GM18861 (cell line): Measurements from ENCODE around the gene FTH1.

Experiments used
- ATAC-seq: cut with Tn5 transposase; IDR thresholded peaks from one replicate; pipeline ENCODE4 v1.9.1; 2021; ENCODE audit not compliant: unreplicated experiment

Gene FTH1

DNA sequence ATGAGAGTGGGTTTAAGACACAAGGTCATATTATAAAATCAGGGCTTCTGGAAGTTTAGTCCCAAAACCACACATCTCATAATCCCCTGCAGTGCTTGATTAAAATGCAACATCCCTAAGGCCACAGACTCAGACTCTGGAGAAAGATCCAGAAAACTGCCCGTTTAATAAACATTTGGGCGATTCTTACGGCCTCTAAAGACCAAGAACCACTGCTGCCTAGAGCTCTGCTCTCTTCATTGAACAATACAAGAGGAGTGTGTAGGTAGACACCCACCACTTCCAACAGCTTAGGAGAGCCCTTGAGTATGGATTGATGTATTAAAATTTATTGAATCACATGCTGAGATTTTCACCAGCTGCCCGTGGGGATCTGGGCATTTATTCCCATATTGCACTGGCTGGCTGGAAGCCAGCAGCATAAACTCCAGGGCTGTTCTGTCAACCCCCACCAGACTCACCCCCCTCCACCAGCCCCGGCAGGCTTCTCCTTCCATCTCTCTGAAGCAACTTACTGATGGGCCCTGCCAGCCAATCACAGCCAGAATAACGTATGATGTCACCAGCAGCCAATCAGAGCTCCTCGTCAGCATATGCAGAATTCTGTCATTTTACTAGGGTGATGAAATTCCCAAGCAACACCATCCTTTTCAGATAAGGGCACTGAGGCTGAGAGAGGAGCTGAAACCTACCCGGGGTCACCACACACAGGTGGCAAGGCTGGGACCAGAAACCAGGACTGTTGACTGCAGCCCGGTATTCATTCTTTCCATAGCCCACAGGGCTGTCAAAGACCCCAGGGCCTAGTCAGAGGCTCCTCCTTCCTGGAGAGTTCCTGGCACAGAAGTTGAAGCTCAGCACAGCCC, 18.0 kb downstream of the FTH1 start:
- no peak for ATAC-seq

DNA sequence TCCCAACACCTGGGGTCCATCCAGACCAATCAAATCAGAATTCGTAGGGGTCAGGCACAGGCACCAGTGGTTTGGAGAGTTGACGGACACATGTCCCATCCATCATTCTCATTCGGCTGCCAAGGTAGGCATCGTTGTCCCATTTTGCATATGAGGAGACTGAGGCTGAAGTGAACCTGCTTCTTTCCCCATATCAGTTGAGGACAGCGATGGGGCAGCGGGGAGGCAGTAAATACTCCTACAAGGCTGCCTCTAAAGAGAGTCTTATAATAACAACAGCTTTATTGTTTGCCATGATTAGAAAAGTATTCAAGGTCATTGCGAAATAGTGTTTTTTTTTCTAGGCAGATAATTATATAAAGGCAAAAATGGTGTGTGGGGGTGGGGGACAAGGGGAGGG, 18.9 kb downstream of the FTH1 start:
- no peak for ATAC-seq

DNA sequence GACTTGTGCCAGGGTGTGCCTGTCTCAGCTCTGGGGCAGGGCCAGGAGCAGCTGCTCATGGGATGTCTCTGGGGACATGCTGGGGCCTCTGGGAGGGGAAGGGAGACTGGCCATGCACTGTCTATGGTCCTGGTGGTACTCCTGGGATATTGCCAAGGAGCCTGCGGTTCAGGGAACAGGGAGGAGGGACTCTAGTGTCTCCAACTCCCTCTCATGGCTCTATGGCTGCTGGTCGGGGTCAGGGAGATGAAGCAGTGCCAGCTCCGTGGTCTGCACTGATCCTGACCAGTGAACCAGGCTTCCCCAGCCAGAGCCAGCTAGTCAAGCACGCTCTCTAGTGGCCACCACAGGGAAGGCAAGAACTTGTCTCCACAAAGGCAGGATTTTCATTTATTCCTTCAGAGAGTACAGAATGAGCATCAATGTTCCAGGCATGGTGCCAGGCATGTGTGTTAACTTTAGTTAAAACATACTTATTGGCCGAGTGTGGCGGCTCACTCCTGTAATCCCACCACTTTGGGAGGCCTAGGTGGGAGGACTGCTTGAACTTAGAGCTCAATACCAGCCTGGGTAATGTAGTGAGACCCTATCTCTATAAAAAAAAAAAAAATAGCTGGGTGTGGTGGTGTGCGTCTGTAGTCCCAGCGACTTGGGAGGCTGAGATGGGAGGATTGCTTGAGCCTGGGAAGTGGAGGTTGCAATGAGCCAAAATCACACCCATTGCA, 19.8 kb downstream of the FTH1 start:
- no peak for ATAC-seq

DNA sequence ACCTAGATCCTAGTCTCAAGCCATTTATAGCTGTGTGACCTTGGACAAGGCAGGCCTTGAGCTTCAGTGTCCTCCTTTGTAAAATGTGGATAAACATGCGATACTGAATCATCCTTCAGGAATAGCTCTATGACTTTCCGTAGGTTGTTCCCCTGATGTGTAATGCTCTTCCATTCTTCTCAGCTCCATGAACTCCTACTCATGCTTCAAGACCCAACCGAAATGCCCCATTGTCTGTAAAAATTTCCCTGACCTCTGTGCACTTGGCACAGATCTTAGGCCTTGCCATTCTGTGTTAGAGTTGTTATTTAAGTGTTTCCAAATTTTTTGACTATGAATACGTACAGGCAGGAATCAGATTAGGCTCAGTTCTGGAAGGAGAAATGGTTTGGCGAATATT, 20.5 kb downstream of the FTH1 start:
- no peak for ATAC-seq

DNA sequence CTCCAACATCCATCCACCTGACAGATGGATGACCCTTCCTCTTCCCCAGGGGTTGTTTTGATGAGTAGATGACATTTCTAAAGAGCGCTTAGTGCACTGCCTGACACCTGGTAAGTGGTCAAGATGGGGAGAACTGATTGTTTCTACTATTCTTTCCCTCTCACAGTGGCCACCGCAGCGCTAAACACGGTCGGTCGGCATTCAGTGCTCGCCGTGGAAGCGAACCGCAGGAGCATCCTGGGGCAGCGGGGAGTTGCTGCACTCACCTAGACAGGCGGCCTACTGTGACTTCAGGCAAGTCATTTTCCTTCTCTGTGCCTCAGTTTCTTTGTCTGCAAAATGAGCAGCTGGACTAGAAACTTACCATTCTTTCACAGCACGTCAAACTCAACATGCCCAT, 22.2 kb downstream of the FTH1 start:
- ATAC-seq, result no peak

DNA sequence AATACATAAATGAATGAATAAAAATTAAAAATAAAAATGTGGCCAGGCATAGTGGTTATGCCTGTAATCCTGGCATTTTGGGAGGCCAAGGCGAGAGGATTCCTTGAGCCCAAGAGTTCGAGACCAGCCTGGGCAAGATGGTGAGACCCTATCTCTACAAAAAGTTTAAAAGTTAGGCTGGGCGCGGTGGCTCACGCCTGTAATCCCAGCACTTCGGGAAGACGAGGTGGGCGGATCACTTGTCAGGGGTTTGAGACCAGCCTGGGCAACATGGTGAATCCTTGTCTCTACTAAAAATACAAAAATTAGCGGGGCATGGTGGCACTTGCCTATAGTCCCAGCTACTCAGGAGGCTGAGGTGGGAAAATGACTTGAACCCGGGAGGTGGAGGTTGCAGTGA, 27.0 kb downstream of the FTH1 start:
- no peak for ATAC-seq

DNA sequence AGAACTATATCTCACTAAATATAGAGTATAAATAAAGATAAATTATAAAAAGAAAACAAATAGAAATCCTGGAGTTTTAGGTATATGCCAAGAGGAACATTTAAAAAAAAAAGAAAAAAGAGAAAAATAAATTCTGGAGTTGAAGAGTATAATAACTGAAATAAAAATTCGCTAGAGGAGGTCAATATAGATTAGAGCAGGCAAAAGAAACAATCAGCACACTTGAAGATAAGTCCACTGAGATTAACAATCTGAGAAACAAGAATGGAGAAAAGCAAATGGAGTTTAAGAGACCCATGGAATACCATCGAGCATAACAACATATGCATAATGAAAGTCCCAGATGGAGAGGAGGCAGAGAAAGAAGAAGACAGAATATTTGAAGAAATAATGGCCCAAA, 31.6 kb downstream of the FTH1 start:
- ATAC-seq, result no peak

DNA sequence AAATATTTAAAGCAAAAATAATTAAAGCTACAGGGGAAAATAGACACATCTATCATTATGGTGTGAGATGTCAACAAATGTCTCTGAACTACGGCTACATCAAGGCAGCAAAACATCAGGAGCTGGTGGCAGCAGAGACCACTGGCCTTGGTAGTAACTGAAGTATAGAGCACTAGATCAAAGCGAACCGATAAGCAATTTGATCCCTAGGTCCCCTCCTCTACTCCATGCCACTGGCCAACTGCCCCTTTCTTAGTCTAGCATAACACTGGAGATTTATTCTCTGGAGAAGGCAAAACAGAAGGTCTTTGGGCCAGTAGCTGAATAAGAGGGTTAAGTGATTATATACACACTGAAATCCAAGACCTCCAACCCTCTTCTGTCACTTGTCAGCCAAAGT, 36.5 kb downstream of the FTH1 start:
- no peak for ATAC-seq

DNA sequence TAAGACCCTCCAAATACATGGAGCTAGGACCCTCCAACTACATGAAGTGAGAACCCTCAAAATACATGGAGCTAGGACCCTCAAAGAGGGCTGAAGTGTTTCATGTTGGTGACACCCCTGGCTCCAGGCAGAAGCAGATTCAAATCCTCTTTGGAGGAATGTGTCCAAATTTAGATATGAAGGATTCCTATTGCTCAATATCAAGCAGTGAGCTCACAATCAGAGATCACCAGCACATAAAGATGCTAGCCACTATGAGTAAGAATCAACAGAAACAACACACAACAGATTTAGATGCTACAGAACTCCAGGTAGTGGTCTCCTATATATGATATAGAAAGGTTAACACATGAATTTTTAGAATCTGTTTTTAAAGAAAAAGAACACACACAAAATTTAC, 38.8 kb downstream of the FTH1 start:
- no peak for ATAC-seq

DNA sequence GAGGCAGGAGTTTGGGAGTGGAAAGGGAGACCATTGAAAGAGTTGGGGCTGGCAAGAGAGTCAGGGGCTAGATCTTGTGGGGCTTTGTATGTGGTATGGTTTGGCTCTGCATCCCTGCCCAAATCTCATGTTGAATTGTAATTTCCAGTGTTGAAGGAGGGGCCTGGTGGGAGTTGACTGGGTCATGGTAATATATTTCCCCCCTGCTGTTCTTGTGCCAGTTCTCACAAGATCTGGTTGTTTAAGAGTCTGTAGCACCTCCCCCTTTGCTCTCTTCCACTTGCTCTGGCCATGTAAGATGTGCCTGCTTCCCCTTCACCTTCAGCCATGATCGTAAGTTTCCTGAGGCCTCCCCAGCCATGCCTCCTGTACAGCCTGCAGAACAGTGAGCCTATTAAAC, 39.9 kb downstream of the FTH1 start:
- no peak for ATAC-seq

DNA sequence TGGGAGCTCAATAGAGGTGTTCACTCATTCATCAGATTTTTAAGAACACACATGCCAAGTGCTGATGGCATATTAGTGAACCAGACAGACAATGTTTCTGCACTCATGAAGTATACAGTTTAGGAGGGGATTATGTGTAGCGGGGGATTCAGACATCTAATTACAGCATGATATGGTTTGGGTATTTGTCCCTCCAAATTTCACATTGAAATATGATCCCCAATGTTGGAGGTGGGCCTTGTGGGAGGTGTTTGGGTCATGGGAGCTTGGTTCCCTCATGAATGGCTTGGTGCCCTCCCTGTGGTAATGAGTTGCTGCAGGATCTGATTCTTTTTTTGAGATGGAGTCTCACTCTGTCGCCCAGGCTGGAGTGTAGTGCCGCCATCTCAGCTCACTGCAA, 41.2 kb downstream of the FTH1 start:
- no peak for ATAC-seq

DNA sequence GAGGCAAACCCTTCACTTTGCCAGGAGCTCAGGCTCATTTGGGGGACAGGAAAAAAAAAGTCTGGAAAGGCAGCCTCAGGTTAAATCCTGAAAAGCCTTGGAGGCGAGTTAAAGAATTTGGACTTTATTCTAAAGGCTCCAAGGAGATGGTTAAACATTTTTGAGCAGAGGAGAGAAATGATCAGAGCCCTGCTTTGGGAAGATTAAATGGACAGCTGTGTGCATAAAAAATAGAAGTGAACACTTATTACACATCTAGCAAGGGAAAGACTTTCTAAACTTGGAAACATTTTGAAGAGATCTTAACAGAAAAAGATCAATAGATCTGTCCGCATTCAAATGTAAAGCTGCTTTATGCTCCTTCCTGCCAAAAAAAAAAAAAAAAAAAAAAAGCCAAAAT, 41.7 kb downstream of the FTH1 start:
- no peak for ATAC-seq

DNA sequence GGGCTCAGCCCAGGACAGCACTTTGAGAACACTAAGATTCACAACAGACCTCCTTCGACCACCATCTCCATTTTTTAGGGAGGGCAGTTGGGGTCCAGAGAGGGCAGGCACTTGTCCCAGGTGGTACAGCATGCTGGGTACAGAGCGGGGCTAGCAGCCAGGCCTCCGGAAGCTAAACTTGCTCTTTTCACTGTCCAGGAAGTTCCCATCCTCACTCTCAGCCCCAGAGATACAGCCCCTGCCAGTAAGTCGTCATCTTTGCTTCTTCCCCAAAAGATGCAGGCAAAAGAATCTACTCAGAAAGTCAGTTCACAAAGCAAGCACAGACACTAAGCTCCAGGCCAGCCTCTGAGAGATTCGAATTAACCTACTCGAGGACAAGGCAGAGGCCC, 43.4 kb downstream of the FTH1 start:
- no peak for ATAC-seq

DNA sequence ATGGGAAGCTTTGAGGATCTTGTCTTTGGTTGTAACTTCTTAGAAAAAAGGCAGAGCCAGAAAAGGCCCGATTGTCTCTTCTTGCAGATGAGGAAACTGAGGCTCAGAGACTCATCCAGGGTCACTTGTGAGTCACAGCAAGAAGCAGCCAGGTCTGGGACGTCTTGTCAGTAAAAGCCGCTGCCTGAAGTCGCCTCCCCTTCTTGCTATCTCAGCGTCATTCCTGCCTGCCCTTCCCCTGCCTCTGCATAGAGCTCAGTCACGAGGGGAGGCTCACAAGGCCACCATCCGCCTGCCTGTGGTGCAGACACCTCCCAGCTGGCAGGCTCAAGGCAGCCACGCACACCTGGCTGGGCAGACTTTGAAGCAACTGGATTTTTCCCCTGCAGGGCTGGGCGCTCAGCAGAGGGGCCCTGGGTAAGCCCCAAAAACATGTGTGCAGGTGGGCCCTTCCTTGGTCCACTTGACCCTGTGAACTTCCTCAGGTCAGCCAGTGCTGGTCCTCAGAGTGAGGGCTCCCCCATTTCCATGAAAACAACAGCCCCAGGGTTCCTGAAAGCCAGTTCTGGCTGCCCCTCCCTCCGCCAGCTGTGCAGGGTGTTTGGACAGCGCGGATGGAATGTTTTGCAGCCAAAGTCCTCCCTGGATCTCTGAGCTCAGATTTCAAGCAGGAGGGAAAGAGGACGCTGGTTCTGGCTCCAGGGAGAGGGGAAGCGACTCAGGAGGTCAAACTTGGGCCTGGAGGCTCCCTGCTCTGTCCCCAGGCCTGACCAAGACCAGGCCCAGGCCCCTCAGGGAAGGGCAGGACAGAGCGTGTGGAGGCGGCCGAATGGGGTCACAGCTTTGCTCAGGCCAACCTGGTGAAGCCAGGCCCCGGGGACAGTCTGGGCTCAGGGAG, 44.0 kb downstream of the FTH1 start:
- no peak for ATAC-seq

DNA sequence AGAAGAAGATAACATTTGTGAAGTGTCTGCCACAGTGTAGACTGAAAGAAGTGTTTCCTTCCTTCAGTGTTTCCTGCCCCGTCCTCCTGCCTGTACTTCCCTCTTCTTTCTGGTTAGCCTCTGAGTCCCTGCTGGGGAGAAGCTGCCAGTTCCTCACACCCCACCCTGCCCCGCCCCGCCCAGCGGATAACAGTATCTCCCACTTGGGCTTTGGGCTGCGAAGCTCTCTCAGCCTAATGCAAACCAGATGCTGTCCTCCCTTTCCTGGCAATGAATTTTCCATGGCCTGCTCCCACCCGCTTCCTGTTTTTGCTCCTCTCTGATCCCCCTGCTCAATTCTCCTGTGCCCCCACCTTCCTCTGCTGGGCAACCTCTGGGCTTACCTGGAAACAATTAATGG, 44.9 kb downstream of the FTH1 start:
- ATAC-seq, result no peak

DNA sequence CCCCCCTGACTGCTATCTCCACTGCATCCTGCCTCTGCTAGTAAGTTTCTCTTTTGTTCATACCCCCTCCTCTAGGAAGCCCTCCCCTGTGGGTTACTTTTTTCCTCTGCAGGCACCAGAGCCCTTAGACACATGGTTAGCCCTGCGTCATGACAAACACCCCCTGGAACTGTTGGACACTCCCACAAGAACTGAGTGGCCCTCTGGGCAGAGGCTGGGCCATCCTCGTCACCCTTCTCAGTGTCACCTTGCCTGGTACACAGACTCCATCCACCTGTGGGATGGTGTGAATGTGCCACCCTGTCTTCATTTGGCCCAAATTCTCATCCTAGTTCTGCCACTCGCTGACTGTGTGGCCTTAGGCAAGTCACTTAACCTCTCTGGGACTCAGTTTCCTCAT, 46.0 kb downstream of the FTH1 start:
- ATAC-seq, result no peak

DNA sequence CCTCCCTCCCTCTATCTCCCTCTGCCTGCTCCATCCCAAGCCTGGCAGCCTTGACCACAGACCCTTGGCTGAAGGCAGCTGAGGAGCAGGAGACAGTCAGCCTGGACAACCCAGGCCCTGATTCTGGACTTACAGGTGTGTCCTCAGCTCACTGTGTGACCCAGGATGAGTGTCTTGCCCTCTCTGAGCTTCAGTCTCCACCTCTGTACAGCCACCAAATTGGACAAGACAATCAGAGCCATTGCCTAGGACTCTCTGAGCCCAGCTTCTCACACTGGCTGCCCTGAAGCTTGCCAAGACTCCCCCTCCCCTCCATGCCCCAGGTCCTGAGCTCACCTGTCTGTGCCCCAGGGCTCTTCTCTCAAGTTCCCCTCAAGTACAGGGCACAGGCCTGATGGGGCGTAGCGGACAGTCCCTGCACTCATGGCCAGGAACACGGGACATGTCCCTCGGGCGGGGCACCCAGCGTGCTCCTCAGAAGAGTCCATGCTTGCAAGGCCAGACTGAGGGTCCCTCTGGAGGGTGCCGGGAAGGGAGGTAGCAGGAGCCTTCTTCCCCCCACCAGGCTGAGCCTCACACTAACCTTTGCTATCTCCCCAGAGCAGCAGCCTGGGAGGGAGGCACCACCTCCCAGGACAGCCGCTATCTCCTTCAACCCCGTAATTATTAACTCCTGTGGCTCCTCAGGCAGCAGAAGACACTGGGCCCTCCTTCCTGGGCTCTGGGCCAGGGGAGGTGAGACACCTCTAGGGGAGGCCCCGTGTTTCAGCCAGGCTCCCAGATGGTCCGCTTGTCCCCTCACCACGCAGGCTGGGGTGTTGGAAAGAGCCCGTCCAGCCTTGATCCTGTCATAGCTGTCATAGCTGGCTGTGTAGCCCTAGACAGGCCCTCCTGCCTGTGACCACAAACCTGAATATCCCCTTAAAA, 47.5 kb downstream of the FTH1 start:
- ATAC-seq, result no peak

DNA sequence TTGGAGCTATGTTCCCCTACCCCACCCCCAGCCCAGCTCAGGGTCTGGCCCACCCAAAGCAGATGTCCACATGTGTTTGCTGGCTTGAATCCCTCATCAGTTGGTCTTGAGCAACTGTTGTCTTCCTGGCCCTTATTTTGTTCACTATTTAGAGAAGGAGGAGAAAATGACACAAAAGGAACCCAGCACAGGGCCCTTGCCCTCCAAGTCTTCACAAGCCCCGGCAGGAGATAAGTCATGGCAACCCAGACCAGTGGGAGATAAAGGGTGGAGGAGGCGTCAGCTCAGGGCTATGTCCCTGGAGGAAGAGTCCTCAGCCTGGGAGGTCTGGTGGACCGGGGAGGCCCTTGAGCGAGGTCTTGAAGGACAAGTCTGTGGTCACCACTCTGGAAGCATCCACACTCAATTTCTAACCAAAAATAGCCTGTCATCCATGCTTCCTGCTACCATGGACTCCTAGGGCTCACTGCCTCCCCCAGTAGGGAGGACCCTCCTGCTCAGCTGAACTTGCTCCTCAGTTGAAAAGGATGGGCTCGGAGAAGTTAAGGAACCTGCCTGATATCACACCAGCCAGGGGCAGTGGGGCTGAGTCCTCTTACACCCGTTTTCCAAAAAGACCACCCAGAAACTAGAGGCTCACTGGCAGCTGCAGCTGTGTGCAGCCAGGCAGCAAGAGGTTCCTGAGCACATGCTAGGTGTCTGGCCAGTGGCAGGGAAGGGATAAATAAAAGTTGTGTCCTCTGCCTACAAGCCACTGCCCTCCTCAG, 48.3 kb downstream of the FTH1 start:
- no peak for ATAC-seq

DNA sequence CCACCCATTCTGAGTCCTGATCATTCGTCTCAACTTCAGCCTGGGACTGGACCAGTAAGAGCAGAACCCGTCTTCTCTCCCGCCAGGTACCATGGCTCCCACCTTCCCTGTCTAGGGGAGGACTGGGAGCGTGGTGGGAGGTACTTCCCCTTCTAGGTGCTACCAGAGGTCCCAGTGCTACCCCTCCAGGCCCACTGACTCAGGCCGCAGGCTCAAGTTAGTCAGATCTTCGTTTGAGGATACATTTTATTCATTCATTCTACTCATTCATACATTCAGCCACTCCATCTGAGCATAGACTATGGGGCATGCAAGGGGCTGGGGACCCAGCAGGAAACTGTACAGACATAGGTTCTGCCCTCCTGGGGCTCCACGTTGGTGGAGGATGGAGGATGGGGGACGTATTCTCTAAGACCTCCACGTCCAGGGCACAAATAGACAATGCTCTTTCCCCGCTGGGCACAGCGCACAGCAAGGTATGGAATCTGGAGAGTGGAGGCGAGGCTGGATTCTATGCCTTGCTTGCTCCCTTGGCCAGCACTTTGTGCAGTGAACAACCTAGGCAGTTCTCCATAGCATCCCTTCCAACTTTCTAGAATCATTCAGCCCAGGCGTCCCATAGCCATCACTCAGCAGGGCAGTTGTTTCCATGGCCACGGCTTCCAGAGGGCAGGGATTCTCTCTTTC, 49.0 kb downstream of the FTH1 start:
- ATAC-seq, result no peak
